GM18861 (cell line): ENCODE results near the gene PAIP2B.
A peak's percentile ranks its signal among the peaks of the same experiment; 100 is the strongest.
"Not testable (repeated sequence)": the region's sequence is repeated elsewhere in the genome, so short reads cannot be mapped to it uniquely, and the experiment has no call there.

Source experiments
- ATAC-seq: cut with Tn5 transposase; IDR thresholded peaks from one replicate; pipeline ENCODE4 v1.9.1; 2021; ENCODE audit not compliant: unreplicated experiment

The PAIP2B gene

GRCh38 chr2:71220743-71221142 is 6.2 kb downstream of the PAIP2B start:
- ATAC-seq, result no peak

DNA sequence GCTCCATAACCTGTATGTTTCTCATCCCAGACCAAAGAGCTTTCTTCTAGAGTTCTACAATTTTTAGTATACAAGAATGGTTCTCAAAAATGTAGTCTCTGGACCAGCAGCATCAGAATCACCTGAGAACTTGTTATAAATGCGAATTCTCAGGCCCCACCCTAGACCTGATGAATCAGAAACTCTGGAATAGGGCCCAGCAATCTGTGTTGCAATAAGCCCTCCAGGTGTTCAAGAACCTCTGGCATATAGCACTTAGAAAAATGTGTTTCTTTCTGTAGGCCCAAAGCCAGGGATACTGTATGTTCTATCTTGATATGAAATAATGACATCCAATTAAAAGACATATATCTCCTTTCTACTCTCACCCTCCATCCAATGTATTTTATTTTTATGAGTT is 10.4 kb downstream of the PAIP2B start:
- ATAC-seq, result no peak

- no peak for ATAC-seq
Measured at GRCh38 chr2:71215447-71215846, 11.5 kb downstream of the PAIP2B start.

DNA sequence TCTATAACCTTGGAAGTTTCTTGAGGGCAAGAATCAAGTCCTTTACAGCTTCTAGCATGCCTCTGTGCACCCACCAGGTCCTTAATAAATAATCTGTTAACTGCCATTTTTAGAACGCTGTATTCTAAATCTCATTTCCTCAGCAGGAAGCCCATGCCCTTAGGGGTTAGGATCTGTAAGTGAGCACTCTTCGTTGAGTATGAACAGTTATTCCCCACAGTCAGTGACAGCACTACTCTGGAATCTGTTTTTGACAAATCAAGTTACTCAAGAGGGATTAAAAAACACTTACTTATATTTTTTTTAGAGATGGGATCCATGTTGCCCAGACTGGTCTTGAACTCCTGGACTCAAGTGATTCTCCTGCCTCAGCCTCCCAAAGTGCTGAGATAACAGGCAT is 14.6 kb downstream of the PAIP2B start:
- ATAC-seq, result no peak

DNA sequence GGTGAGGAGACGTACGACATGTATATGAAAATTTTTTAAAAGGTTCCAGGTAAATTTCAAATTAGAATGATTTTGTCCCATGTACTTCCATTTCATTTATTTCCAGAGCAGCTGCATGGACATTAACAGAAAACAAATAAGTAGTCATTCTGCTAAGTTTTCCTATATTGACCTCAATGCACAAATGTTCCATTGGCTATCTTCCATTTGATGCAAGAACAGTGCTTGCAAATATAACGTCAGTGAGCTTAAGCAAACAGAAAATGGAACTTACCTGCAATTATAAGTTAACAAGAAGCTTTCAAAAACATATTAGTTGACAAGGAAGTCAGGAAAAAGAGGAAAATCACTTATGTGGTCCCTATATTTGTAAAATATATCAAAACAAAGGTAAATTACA is 16.6 kb downstream of the PAIP2B start:
- ATAC-seq, result no peak

DNA sequence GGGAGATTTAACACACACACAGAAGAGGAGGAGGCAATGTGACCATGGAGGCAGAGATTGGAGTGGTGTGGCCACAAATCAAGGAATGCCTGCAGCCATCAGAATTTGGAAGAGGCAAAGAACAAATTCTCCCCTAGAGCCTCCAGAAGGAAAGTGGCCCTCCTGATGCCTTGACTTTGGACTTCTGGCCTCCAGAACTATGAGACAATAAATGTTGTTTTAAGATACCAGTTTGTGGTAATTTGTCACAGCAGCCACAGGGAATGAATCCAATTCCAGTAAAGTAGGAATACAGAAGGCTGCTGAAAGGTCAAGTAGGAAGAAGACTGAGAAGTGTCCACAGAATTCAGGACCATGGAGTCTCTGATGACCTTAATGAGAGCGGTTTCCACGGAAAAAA is 18.1 kb downstream of the PAIP2B start:
- ATAC-seq, result no peak

GRCh38 chr2:71207601-71208000 is 19.3 kb downstream of the PAIP2B start:
- ATAC-seq, result no peak

GRCh38 chr2:71206271-71206670 is 20.6 kb downstream of the PAIP2B start:
- no peak for ATAC-seq

GRCh38 chr2:71191570-71191943 is 35.3 kb downstream of the PAIP2B start:
- ATAC-seq, result no peak

DNA sequence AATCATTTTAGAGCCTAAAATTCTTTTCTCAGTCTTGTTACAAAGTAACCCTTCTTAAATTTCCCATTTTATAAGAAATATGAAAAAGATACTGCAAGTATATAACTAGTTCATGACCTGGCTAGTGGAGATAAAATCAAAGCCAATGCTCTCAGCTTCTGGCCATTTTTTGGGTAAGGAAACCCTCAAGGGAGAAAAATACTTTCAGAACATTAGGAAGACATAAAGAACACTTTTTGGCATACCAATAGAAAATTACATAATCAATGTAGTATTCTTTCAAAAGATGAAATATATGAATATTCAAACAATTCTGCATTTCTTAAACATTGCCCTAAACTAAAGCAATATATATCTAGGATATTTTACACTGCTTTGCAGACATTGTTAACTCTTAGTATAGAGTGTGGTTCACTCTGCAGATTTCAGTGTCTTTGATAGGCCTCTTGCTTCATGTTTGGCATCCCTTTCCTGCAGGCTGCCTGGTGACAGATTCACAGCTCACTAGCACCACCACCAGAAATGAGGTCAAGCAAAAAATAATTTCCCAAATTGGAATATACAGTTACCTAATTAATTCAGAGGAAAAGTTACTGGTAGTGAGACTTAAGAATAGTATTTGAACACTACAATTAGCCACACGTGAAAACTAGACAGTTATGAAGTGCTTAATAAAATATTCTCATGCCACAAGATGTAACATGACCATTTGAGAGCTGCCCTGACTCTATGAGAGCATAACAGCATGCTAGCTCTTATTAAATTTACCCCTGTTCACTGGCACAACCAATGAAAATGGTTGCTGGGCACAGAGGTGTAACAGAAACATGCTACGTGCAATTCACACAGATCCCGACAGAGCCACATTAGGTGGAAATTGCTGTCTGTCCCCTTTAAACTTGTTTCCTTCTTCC is 36.0 kb downstream of the PAIP2B start:
- no peak for ATAC-seq

GRCh38 chr2:71187589-71187988 is 39.3 kb downstream of the PAIP2B start:
- ATAC-seq, result no peak

DNA sequence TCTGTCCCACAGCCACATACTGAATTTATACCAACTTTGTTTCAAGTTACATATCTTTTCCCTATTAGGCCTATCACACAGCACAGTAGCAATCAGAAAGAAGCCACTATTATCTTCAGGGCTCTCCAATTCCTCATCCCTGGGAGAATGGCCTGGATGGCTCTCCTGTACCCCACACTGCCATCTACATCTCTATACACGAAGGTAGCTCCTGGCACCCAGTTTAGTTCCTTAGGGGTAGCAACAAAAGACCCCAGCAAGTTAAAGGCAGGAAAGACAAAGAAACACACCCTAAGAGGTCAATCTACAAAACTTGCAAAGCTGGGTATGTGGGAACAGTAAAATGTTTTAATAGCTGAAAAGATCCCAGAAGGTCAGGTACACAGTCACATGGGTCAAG is 39.9 kb downstream of the PAIP2B start:
- no peak for ATAC-seq

DNA sequence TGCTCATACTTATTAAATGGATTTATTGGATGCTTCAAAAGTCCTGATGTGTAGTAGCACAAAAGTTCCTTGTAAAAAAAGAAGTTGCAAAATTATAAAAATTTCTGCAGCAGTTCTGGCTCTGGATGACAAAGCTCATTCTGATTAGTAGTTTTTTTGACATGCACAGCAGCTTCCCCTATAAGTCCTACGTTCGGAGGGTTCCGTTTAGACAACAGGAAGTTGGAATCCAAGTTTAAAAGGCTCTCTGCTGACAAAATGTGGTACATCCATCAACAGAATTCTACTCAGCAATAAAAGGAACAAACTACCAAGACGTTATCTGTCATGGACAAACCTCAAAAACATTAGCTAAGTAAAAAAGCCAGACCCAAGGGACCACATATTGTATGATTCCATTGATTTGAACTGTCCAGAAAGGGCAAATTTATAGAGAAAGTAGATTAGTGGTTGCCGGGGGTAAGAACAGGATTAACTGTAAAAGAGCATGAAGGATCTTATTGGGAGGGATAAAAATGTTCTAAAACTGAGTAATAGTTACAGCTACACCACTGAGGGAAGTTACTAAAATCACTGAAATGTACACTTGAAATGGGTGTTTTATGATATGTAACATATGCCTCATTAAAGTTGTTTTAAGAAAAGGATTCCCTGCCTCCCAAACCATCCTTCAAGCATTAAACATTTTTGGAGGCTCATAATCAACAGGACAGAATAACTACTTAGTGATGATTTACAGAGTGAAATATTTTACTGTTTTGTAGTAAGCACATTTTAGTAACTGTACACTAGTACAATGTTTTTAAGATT is 43.4 kb downstream of the PAIP2B start:
- ATAC-seq, result not testable (repeated sequence)

- ATAC-seq, result no peak
Measured at GRCh38 chr2:71181316-71181715, 45.6 kb downstream of the PAIP2B start.

DNA sequence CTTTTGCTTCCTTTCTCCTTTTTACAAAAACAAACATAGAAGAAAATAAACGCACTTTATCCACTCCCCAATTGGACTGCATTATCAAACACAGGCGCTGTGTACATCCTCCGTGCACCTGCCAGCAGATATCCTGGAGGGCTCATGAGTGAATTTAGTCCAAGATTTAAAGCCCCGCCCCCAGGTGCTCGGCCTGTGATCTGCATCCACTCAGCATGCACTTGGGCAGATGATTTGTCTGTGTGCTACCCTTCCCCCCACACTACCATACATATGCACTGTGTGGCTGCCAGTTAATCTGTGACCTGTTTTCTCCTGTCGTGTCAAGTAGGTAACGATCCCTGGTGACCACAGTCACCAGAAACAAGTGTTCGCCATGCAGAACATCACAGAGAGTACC is 48.1 kb downstream of the PAIP2B start:
- ATAC-seq, result not testable (repeated sequence)

DNA sequence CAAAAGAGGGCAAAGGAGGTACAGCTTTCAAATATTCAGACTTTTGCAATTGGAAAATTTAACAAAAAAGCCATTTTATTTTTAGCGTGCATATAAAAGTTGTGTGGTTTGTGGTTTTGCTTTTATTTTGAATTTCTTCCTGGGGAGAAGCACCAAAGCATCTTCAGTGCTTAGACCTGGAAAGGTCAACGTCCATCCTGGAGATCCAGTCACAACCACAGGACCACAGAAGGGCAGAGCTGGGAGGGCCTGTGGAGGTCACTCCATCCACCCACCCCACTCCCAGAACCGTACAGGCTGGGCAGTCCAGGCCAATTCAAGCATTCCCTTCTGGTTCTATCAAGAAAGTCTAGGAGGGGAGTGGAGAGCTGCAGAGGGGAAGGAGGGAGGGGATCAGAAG is 52.7 kb downstream of the PAIP2B start:
- no peak for ATAC-seq

DNA sequence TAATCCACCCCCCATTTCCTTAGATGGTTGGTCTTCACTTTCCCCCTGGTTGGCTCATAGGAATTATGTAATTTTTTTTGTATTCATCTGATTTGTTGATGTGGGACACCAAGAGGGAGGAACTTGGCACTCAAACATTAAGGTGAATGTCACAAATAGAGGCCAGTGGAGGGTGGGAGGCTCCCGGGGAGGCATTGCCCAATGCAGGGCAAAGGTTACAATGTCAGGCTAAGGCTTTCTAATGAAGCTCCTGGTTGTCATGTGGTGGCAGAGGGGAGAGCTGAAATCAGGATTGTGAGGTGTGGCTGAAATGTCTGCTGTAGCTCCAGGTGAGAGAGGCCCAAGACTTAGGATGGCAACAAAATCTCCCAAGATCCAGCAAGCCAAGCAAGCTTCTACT is 53.8 kb downstream of the PAIP2B start:
- ATAC-seq, result no peak

DNA sequence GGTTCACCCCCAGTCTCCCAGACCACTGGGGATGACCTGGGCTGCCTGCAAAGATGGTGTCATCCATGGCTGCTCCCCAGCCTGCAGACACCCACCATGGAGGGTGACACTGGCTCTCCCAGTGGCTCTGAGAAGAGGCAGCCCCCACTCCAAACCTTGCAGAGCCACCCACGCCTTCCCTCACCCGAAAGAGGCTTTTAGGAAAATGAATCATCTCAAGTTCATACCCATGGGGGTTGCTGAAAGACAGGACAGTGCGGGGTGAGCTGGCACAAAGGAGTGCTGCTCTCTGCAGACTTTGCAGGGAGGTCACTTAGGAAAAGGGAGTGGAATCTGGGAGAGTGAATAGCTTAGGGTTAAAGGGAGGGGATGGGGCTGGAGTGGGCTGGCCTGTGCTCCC is 60.1 kb downstream of the PAIP2B start:
- ATAC-seq, result no peak

DNA sequence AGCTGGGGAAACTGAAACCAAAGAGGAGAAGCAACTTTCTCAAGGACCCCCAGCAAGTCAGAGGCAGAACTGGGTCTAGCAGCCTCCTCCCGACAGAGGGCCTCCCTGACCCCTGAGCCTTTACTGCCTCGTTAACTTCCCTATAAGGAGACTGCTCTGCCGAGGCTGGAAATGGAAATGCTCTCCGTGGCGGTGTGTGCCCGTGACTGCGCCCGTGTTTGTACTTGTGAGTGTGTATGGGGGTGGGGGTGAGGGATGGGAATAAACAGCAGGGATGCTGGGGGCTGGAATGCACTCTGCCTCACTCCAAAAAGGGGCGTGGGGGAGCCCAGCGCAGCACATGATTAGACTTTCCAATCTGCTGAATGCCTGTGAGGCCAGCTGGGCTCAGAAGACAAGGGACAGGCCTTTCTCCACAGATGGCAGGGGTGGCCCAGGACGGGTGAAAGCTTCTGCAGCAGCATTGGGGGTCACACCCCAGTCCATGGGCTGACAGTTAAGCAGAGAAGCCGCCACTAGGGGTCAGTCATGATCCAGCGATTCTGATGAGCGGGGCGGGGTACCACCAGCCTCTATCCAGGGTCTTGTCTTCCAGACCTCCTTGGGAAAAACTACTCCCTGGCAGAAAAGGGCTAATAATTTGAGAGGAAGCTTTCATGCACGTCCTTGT is 69.6 kb downstream of the PAIP2B start:
- ATAC-seq, result no peak

DNA sequence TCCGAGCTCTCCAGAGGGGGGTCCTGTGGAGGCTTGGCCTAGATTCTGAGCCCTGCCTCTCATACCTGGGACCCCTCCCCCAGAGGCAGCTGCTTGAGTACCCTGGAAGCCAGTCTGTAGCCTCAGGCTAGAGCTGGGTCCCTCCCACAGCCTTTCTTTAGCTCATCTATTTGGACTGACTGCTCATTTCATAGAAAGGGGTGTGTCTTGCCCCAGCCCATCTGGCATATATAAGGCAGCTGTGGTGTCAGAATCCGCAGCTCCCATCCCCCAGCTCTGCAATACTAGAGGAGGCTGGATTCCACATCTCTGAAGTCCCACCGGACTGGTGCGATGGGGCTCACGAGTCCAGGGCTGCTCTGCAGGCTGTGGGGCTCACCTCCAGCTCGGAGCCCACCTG is 70.3 kb downstream of the PAIP2B start:
- ATAC-seq, result no peak

- ATAC-seq, result no peak
Measured at GRCh38 chr2:71155846-71156245, 71.1 kb downstream of the PAIP2B start.

GRCh38 chr2:71154798-71155197 is 72.1 kb downstream of the PAIP2B start:
- peak; percentile 83 for ATAC-seq
